Trophoblast cell (in vitro differentiated cells and primary cell): ENCODE data around the gene USP13.

ENCODE experiments used
- DNase-seq, 2 donors: peaks; one replicate each; pipeline ENCODE4 v3.0.0-alpha.2; 2016
- H2AFZ ChIP-seq: 2 replicates; pipeline ENCODE4 v1.6.1; 2013; ENCODE audit warnings: low read length, moderate library complexity, mild to moderate bottlenecking; ENCODE audit not compliant: insufficient read depth, poor library complexity
- H2AK5ac ChIP-seq: 2 replicates; pipeline ENCODE4 v1.6.1; 2013; ENCODE audit warnings: mild to moderate bottlenecking, low read length
- H2BK120ac ChIP-seq: 2 replicates; pipeline ENCODE4 v1.6.1; 2013; ENCODE audit warnings: low read length, mild to moderate bottlenecking, moderate library complexity; ENCODE audit not compliant: insufficient read depth, poor library complexity
- H2BK12ac ChIP-seq: 2 replicates; pipeline ENCODE4 v1.6.1; 2013; ENCODE audit warnings: mild to moderate bottlenecking, low read length, moderate library complexity
- H2BK5ac ChIP-seq: 2 replicates; pipeline ENCODE4 v1.6.1; 2013; ENCODE audit warnings: low read length, low read depth, moderate library complexity, mild to moderate bottlenecking; ENCODE audit not compliant: poor library complexity
- H3K14ac ChIP-seq: 2 replicates; pipeline ENCODE4 v1.6.1; 2013; ENCODE audit warnings: mild to moderate bottlenecking, low read length
- H3K18ac ChIP-seq: 2 replicates; pipeline ENCODE4 v1.6.1; 2013; ENCODE audit warnings: mild to moderate bottlenecking, low read length
- H3K23ac ChIP-seq: 2 replicates; pipeline ENCODE4 v1.6.1; 2013; ENCODE audit warnings: low read length
- H3K27ac ChIP-seq: 2 replicates; pipeline ENCODE4 v1.5.1; 2013; ENCODE audit warnings: low read depth, mild to moderate bottlenecking, inconsistent platforms, low read length, moderate library complexity
- H3K27me3 ChIP-seq: 2 replicates; pipeline ENCODE4 v1.6.1; 2013; ENCODE audit warnings: inconsistent platforms, mild to moderate bottlenecking, low read length, moderate library complexity; ENCODE audit not compliant: insufficient read depth
- H3K36me3 ChIP-seq, 2 experiments: 1 replicate in 1 of 2; 2 replicates in 1 of 2; pipeline ENCODE4 v1.6.1; 2013; ENCODE audit warnings: low read length in 2 of 2, mild to moderate bottlenecking in 2 of 2, moderate library complexity in 1 of 2; ENCODE audit not compliant: insufficient read depth in 2 of 2, control insufficient read depth in 1 of 2
- H3K4ac ChIP-seq: 2 replicates; pipeline ENCODE4 v1.6.1; 2013; ENCODE audit warnings: low read depth, mild to moderate bottlenecking, low read length, moderate library complexity
- H3K4me1 ChIP-seq, 2 experiments: 1 replicate in 1 of 2; 2 replicates in 1 of 2; pipeline ENCODE4 v1.6.1; 2013; ENCODE audit warnings: low read length in 2 of 2, mild to moderate bottlenecking in 2 of 2, moderate library complexity in 1 of 2; ENCODE audit not compliant: insufficient read depth in 2 of 2, control insufficient read depth in 1 of 2
- H3K4me2 ChIP-seq: 2 replicates; pipeline ENCODE4 v1.6.1; 2013; ENCODE audit warnings: inconsistent platforms, mild to moderate bottlenecking, low read length, moderate library complexity
- H3K4me3 ChIP-seq: 2 replicates; pipeline ENCODE4 v1.5.1; 2013; ENCODE audit warnings: mild to moderate bottlenecking, low read depth, low read length, inconsistent platforms
- H3K79me1 ChIP-seq: one replicate; pipeline ENCODE4 v1.6.1; 2013; ENCODE audit warnings: low read length
- H3K79me2 ChIP-seq: 2 replicates; pipeline ENCODE4 v1.6.1; 2013; ENCODE audit warnings: low read length, mild to moderate bottlenecking; ENCODE audit not compliant: control insufficient read depth, insufficient read depth, poor library complexity
- H3K9ac ChIP-seq: 2 replicates; pipeline ENCODE4 v1.6.1; 2013; ENCODE audit warnings: mild to moderate bottlenecking, low read length
- H3K9me3 ChIP-seq: 2 replicates; pipeline ENCODE4 v1.6.1; 2013; ENCODE audit warnings: low read depth, mild to moderate bottlenecking, control low read depth, inconsistent platforms, low read length; ENCODE audit not compliant: insufficient read depth
- H4K12ac ChIP-seq: 2 replicates; pipeline ENCODE4 v1.6.1; 2013; ENCODE audit warnings: low read depth, mild to moderate bottlenecking, low read length, moderate library complexity
- H4K8ac ChIP-seq: 2 replicates; pipeline ENCODE4 v1.6.1; 2013; ENCODE audit warnings: low read depth, mild to moderate bottlenecking, low read length, moderate library complexity
- H4K91ac ChIP-seq: one replicate; pipeline ENCODE4 v1.6.1; 2013; ENCODE audit warnings: low read depth, mild to moderate bottlenecking, low read length, moderate library complexity
- WGBS: extraction: QIAGEN DNeasy Blood & Tissue Kit; methylation state at CpG from one replicate; pipeline ENCODE4 v1.1.7; 2013; ENCODE audit warnings: missing lambda C conversion rate; ENCODE audit not compliant: insufficient read length, insufficient coverage; ENCODE audit errors: extremely low coverage; 5-methylcytosine and 5-hydroxymethylcytosine counted together

USP13 gene

DNA sequence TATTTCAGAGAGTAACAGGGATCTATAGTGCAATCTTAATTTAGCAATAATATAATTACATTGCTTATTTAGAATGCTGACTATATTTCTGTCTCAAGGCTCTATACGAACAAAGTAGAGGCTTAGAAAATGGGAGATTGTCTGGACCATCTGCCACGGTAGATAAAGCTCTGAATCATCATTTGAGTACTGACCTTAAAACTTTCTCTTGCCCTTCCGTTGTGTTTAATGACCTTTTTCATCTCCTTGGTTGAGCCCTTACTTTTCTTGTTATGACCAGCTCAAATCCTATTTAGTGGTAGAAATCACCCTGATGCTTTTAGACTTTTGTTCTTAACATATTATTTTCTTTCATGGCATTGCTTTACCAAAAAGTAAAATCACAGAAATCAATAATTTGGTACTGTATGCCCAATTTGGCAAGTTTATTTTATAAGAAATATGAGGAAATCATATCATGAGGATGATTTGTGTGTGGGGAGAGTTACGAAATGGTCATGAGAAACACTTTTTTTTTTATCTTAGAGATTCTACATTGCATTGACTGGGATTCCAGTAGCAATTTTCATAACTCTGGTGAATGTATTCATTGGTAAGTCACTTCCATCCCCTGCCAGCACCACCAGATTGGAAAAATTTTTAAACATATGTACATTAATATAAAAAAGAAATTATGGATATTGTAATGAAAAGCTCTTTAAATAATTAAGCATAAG lies 37.2 kb upstream of the USP13 start:
- H3K79me2 ChIP-seq, result no peaks in the 10 kb centered on the region
- no CpG with 5 or more reads among the region's 4 CpGs for WGBS

DNA sequence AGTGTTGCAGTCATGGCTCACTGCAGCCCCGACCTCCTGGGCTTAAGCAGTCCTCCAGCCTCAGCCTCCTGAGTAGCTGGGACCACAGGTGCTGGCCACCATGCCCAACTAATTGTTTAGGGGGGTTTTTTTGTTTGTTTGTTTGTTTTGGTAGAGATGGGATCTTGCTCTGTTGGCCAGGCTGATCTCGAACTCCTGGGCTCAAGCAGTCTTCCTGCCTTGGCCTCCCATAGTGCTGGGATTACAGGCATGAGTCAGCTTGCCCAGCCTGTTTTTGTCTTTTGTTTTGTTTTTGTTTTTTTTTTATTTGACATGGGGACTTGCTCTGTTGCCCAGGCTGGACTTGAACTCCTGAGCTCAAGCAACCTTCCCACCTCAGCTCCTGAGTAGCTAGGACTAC lies 30.8 kb upstream of the USP13 start:
- Histone ChIP-seq H3K9me3 (no peaks in the 10 kb centered on the region), H3K4ac (no peak overlapping the region), H2AK5ac (no peak overlapping the region), H3K4me1 (no peaks in the 10 kb centered on the region), H3K79me1 (no peaks in the 10 kb centered on the region), H3K79me2 (no peaks in the 10 kb centered on the region), H3K23ac (no peak overlapping the region), H4K91ac (no peak overlapping the region), H4K8ac (no peak overlapping the region), H3K9ac (no peak overlapping the region), H2BK120ac (no peak overlapping the region), H3K14ac (no peak overlapping the region), H3K27me3 (no peaks in the 10 kb centered on the region), H3K36me3 (peaks cover 16% of the 10 kb centered on the region in 2 experiments), H3K18ac (no peak overlapping the region), H3K4me2 (no peak overlapping the region), H3K27ac (no peak overlapping the region), H2AFZ (no peak overlapping the region), H2BK5ac (no peak overlapping the region), H2BK12ac (no peak overlapping the region), H3K4me3 (no peak overlapping the region), H4K12ac (peak overlapping the region; percentile 54)
- WGBS, result no CpG with 5 or more reads among the region's 2 CpGs
- DNase-seq, result no peak

More for the DNA sequence above, 37.2 kb upstream of the USP13 start:
- Histone ChIP-seq H4K8ac (no peak overlapping the region), H2AK5ac (no peak overlapping the region), H3K27ac (no peak overlapping the region), H3K4me2 (no peak overlapping the region), H4K12ac (no peak overlapping the region), H2BK5ac (no peak overlapping the region), H3K23ac (no peak overlapping the region), H3K9me3 (no peaks in the 10 kb centered on the region), H3K4me3 (no peak overlapping the region), H3K14ac (no peak overlapping the region), H2BK120ac (no peak overlapping the region), H3K4me1 (no peaks in the 10 kb centered on the region), H2AFZ (no peak overlapping the region), H3K18ac (no peak overlapping the region), H2BK12ac (no peak overlapping the region), H3K79me1 (no peaks in the 10 kb centered on the region), H3K27me3 (no peaks in the 10 kb centered on the region), H3K36me3 (peaks cover 6% of the 10 kb centered on the region in 2 experiments), H3K9ac (no peak overlapping the region), H4K91ac (no peak overlapping the region), H3K4ac (no peak overlapping the region)
- DNase-seq, result no peak

DNA sequence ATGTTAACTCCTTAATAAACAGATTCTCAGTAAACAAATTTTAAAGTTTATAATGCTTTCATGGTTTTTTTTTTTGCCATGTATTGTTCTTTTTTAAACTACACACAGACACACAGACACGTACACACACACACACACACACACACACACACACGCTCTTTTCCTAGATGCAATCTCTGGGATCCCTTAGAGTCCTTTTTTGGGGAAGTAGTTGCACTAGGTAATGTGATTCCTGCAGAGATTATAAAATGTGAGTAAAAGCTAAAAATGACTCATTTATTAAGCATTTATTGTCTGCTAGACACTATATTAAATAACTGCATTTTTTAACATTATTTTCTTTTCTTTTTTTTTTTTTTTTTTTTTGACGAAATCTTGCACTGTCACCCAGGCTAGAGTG lies 28.4 kb upstream of the USP13 start:
- Histone ChIP-seq H3K14ac (no peak overlapping the region), H2BK12ac (no peak overlapping the region), H3K27me3 (no peaks in the 10 kb centered on the region), H4K12ac (no peak overlapping the region), H2BK5ac (no peak overlapping the region), H2AFZ (no peak overlapping the region), H3K79me2 (no peaks in the 10 kb centered on the region), H2BK120ac (no peak overlapping the region), H3K79me1 (no peaks in the 10 kb centered on the region), H3K4ac (no peak overlapping the region), H3K4me3 (no peak overlapping the region), H4K8ac (no peak overlapping the region), H3K36me3 (peaks cover 11 to 12% of the 10 kb centered on the region in 2 experiments), H2AK5ac (no peak overlapping the region), H3K4me2 (no peak overlapping the region), H3K18ac (no peak overlapping the region), H3K23ac (no peak overlapping the region), H3K9ac (no peak overlapping the region), H3K27ac (no peak overlapping the region), H3K4me1 (no peaks in the 10 kb centered on the region), H3K9me3 (no peaks in the 10 kb centered on the region), H4K91ac (no peak overlapping the region)
- no CpG with 5 or more reads among the region's 3 CpGs for WGBS
- DNase-seq, result no peak

DNA sequence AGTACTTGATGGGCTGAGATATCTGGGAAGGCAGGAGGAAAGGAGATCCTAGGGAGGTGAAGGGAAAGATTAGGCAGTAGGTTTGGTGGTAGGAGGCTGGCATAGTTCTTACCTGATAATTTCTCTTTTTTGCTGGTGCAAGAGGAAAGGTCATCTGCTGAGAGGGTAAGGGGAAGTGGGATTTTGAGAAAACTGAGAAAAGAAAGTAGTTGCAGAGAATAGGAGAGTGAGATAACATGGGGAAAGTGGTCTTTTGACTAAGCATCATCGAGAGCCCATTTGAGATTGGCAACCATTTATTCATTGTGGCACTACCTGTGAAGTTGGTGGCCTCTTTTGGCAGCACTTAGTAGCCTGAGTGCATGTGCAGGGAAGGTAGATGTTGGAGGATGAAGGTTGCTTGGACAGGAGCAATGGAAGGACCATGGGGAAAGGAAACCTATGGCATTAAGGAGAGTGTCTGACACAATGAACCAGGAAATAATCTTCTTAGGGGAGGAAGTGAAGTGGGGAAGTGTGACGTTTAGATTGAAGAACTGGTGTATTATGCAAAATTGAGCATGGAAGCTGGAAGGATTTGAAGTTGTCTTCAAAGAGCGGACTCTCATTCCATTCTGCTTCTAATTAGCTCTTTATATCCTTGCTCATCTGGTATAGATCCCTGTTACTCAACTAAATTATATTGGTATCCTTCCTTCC lies 21.9 kb upstream of the USP13 start:
- Histone ChIP-seq H2BK12ac (no peak overlapping the region), H2BK5ac (no peak overlapping the region), H3K4me1 (no peaks in the 10 kb centered on the region), H2AK5ac (no peak overlapping the region), H3K36me3 (no peaks in the 10 kb centered on the region), H3K4me2 (no peak overlapping the region), H3K79me1 (no peaks in the 10 kb centered on the region), H3K27ac (no peak overlapping the region), H3K27me3 (no peaks in the 10 kb centered on the region), H3K23ac (no peak overlapping the region), H2AFZ (no peak overlapping the region), H4K91ac (no peak overlapping the region), H3K14ac (no peak overlapping the region), H4K12ac (no peak overlapping the region), H3K18ac (no peak overlapping the region), H2BK120ac (no peak overlapping the region), H3K79me2 (no peaks in the 10 kb centered on the region), H3K9ac (no peak overlapping the region), H3K4ac (no peak overlapping the region), H3K9me3 (no peaks in the 10 kb centered on the region), H4K8ac (no peak overlapping the region), H3K4me3 (no peak overlapping the region)
- no peak for DNase-seq
- WGBS, result 100% methylated on average over 1 of the region's 3 CpGs
